ENCODE results near the gene TMEM203. TPM values are rescaled to one million over a fixed set of nuclear protein-coding genes. Genes with fewer than 3 reads are reported as not detected.

Gene TMEM203
- total RNA-seq, 1 donor from 2014 or later, result 24.3 TPM

GRCh38 chr9:137216188-137216965 is 10.9 kb upstream of the TMEM203 start:
- no peak for DNase-seq (ENCODE audit: low spot score in 2 of 2)
- no peak overlapping the region for H3K4me3 ChIP-seq
- H3K27ac ChIP-seq, result no peak overlapping the region

DNA sequence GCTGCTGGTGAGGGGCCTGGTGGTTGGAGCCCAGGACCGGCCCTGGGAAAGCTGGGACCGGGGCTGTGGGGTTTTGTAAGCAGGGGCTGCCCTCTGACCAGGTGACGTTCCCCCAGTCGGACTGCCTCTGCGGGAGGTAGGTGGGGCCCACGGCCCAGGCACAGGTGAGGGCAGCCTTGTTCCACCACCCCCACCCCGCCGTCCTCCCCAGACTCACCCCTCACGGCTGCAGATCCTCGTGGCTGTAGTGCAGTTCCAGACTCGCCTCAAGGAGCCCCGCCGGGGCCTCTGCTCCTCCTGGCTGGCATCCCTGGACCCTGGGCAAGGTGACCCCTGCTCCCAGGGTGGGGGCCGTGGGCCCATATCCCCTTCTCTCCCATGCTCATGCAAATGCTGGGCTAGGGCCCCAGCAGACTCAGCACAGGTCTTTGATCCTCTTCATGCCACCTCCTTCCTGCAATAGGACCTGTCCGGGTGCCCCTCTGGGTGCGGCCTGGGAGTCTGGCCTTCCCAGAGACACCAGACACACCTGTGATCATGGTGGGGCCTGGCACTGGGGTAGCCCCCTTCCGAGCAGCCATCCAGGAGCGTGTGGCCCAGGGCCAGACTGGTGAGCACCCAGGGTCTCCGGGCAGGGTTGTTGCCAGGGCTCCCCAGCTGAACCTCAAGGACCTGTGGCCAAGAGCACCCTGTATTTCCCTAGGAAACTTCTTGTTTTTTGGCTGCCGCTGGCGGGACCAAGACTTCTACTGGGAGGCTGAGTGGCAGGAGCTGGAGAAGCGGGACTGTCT is 9.9 kb upstream of the TMEM203 start:
- H3K4me3 ChIP-seq, result no peak overlapping the region
- H3K4me1 ChIP-seq, result no peaks in the 10 kb centered on the region
- no peak for TF ChIP-seq CTCF (IDR thresholded peaks at IDR 0.05)
- H3K36me3 ChIP-seq, result no peaks in the 10 kb centered on the region
- H3K9me3 ChIP-seq, result no peaks in the 10 kb centered on the region
- no peak for DNase-seq (ENCODE audit: low spot score in 2 of 2)
- no peak overlapping the region for H3K27ac ChIP-seq
- no peaks in the 10 kb centered on the region for H3K27me3 ChIP-seq
- intact Hi-C loops (cut with DNase I), result no loop called here

More at GRCh38 chr9:137216188-137216965, 10.9 kb upstream of the TMEM203 start:
- Histone ChIP-seq H3K27me3 (no peaks in the 10 kb centered on the region), H3K36me3 (no peaks in the 10 kb centered on the region), H3K4me1 (peaks cover 1 to 3% of the 10 kb centered on the region in 2 donors), H3K9me3 (no peaks in the 10 kb centered on the region)
- no peak for TF ChIP-seq CTCF (IDR thresholded peaks at IDR 0.05)
- intact Hi-C loops (cut with DNase I), result no loop called here

- H3K4me3 ChIP-seq, result no peak overlapping the region
- DNase-seq (ENCODE audit: low spot score in 2 of 2), result no peak
- intact Hi-C loops (cut with DNase I), result no loop called here
- no peaks in the 10 kb centered on the region for H3K4me1 ChIP-seq
- no peak for TF ChIP-seq CTCF (IDR thresholded peaks at IDR 0.05)
- no peaks in the 10 kb centered on the region for H3K36me3 ChIP-seq
- no peak overlapping the region for H3K27ac ChIP-seq
- no peaks in the 10 kb centered on the region for H3K9me3 ChIP-seq
- no peaks in the 10 kb centered on the region for H3K27me3 ChIP-seq
Measured at GRCh38 chr9:137214620-137215019, 9.2 kb upstream of the TMEM203 start.

DNA sequence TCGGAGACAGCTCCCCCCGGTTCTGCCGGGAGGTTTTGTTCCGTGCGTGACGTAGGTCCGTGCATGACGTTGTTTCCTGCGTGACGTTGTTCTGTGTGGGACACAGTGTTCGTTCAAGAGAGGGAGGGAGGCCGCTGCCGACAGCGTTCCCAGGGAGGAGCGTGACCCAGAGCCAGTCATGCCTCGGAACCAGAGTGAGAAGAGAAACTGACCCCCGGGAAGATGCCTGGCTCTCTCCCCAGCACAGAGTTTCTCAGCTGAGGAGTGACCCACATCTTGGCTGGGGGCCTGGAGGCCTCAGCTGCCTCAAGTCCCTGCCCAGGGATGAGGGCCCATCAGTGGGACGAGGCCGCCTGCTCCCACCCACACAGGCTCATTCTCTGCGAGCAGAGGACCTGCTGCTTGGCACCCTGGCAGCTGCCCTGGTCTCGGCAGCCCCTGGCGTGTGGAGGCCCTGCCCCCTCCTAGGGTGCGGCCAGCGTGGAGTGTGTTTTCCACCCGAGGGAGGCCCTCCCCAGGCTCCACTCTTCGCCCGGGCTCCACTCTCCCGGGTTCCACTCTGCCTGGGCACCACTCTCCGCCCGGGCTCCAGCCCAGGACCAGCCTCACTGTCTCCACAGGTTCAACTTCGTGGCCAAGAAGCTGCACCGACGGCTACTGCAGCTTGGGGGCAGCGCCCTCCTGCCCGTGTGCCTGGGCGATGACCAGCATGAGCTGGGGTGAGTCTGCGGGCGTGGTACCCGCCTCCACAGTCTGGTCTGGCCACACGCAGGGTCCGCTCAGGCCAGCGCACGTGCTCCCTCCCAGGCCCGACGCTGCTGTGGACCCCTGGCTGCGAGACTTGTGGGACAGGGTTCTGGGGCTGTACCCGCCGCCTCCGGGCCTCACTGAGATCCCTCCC is 8.0 kb upstream of the TMEM203 start:
- no peak for TF ChIP-seq CTCF (IDR thresholded peaks at IDR 0.05)
- H3K36me3 ChIP-seq, result no peaks in the 10 kb centered on the region
- no peak overlapping the region for H3K27ac ChIP-seq
- intact Hi-C loops (cut with DNase I), result no loop called here
- DNase-seq (ENCODE audit: low spot score in 2 of 2), result no peak
- no peaks in the 10 kb centered on the region for H3K9me3 ChIP-seq
- no peak overlapping the region for H3K4me3 ChIP-seq
- no peaks in the 10 kb centered on the region for H3K27me3 ChIP-seq
- no peaks in the 10 kb centered on the region for H3K4me1 ChIP-seq

DNA sequence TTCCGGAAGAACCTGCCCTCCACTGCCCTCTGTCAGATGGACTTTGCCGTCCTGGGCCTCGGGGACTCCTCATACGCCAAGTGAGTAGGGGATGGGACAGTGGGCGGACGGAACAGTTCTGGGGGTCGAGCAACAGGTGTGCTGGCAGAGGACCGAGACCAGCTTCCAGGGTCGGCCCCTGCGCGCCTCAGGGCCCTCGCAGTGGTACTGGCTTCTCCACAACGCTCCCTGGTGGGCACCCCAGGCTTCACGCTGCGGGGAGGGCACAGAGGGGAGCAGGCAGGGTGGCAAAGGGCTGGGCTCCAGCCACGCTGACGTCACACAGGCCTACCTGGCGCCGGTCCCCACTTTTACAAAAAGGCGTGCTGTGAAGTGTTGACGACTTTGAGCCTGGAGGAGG is 7.1 kb upstream of the TMEM203 start:
- H3K27ac ChIP-seq, result no peak overlapping the region
- DNase-seq (ENCODE audit: low spot score in 2 of 2), result no peak
- TF ChIP-seq CTCF (IDR thresholded peaks at IDR 0.05), result no peak
- no peaks in the 10 kb centered on the region for H3K36me3 ChIP-seq
- no peaks in the 10 kb centered on the region for H3K4me1 ChIP-seq
- H3K9me3 ChIP-seq, result no peaks in the 10 kb centered on the region
- H3K4me3 ChIP-seq, result no peak overlapping the region
- H3K27me3 ChIP-seq, result no peaks in the 10 kb centered on the region
- intact Hi-C loops (cut with DNase I), result no loop called here

Data from ascending aorta (tissue), 2 donors.